ENCODE measurements around the gene A2M. TPM values are rescaled to one million over a fixed set of nuclear protein-coding genes. Genes with fewer than 3 reads are reported as not detected.

A2M gene
- total RNA-seq, 4 donors from 2014 or later = 66.2 to 136 (median 96.5) TPM

DNA sequence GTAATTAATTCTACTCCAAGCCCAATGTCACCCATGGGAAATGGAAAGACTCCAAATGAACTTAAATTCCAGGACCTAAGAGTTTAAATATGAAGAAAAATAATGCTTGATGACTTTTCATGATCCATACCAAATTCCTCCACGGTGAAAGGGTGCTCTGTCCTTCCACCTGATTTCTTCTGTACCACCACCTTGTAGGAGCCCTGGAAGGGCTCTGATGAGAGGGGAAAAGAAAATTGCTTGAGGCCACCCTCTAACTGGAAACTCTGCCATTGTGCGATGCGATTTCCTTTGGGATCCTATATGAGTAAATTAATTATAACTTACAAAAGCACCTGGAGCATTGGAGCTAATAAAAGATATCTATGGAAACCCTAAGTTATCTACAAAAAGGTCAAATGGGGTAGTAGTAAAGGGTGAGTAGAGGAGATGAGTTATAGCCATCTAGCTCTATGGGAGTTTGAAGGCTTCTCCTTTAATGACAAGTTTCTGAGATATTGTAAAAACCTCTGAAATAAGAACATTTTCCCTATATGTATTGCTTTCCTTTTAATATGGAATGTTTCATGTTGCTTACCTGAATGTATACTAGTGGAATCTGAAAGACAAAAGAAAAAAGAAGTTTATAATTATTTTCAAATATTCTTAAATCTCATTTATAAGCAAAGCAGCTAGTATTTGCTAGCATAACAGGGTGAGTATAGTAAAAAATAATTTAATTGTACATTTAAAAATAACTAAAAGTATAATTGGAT lies 5.8 kb downstream of the A2M start:
- in situ Hi-C loops (cut with MboI; ENCODE audit: low pct_ligation_motif_present in 1 of 4, low pct_unique_long_range_greater_than_20kb in 1 of 4, low sequenced_read_pairs in 3 of 4) = no loop called here
- peaks cover 0 to 12% (median 0%) of the 10 kb centered on the region in 4 donors for H3K36me3 ChIP-seq
- 89 to 92% methylated on average over 3 of the region's 3 CpGs for WGBS, 2 donors (ENCODE audit: low coverage in 1 of 2)

DNA sequence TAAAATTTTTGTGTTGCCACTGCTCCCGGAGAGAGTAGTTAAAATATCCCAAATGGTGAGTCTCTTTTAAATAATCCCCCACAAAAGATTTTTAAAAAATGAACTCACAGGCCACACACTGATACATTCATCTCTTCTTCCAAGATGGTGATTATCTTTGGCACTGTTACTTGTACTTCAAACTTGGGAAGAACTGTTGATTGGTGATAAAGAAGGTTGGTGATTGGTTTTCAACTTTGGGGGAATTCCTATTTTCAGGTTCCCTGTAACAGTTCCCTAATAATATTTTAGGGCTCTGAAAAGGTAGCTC lies 6.6 kb downstream of the A2M start:
- TF ChIP-seq EP300 (IDR thresholded peaks at IDR 0.05; ENCODE audit: low read depth) (no peak), POLR2AphosphoS5 (IDR thresholded peaks at IDR 0.05) (no peak), POLR2A (IDR thresholded peaks at IDR 0.05) (no peak)
- TF ChIP-seq, protein P1, sequence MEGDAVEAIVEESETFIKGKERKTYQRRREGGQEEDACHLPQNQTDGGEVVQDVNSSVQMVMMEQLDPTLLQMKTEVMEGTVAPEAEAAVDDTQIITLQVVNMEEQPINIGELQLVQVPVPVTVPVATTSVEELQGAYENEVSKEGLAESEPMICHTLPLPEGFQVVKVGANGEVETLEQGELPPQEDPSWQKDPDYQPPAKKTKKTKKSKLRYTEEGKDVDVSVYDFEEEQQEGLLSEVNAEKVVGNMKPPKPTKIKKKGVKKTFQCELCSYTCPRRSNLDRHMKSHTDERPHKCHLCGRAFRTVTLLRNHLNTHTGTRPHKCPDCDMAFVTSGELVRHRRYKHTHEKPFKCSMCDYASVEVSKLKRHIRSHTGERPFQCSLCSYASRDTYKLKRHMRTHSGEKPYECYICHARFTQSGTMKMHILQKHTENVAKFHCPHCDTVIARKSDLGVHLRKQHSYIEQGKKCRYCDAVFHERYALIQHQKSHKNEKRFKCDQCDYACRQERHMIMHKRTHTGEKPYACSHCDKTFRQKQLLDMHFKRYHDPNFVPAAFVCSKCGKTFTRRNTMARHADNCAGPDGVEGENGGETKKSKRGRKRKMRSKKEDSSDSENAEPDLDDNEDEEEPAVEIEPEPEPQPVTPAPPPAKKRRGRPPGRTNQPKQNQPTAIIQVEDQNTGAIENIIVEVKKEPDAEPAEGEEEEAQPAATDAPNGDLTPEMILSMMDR (IDR thresholded peaks at IDR 0.05) = no peak
- H3K4me1 ChIP-seq = no peaks in the 10 kb centered on the region
- H3K36me3 ChIP-seq = peaks cover 0 to 12% (median 2%) of the 10 kb centered on the region in 4 donors
- DNase-seq = no peak
- H3K9me3 ChIP-seq = no peaks in the 10 kb centered on the region
- 75 to 100% methylated on average over 1 of the region's 1 CpG for WGBS, 2 donors (ENCODE audit: low coverage in 1 of 2)
- H3K4me3 ChIP-seq = no peak overlapping the region
- no peak overlapping the region for H3K27ac ChIP-seq
- H3K27me3 ChIP-seq = no peaks in the 10 kb centered on the region
- in situ Hi-C loops (cut with MboI; ENCODE audit: low pct_ligation_motif_present in 1 of 4, low pct_unique_long_range_greater_than_20kb in 1 of 4, low sequenced_read_pairs in 3 of 4) (no loop called here), intact Hi-C loops (cut with DNase I; ENCODE audit: low total_unique reads) (no loop called here)

More for the DNA sequence above, 5.8 kb downstream of the A2M start:
- no peaks in the 10 kb centered on the region for H3K9me3 ChIP-seq
- TF ChIP-seq POLR2AphosphoS5 (IDR thresholded peaks at IDR 0.05) = no peak
- TF ChIP-seq POLR2A (IDR thresholded peaks at IDR 0.05) = no peak
- TF ChIP-seq EP300 (IDR thresholded peaks at IDR 0.05; ENCODE audit: low read depth) = no peak
- TF ChIP-seq, protein P1 (IDR thresholded peaks at IDR 0.05) = no peak
- H3K4me3 ChIP-seq = no peak overlapping the region
- H3K27me3 ChIP-seq = no peaks in the 10 kb centered on the region
- no peak overlapping the region for H3K27ac ChIP-seq
- no peak for DNase-seq
- no peaks in the 10 kb centered on the region for H3K4me1 ChIP-seq
- intact Hi-C loops (cut with DNase I; ENCODE audit: low total_unique reads) = loop anchor here (10.0 kb wide), 1 partner anchor 1095 kb away; no protein-coding TSS in a partner anchor

DNA sequence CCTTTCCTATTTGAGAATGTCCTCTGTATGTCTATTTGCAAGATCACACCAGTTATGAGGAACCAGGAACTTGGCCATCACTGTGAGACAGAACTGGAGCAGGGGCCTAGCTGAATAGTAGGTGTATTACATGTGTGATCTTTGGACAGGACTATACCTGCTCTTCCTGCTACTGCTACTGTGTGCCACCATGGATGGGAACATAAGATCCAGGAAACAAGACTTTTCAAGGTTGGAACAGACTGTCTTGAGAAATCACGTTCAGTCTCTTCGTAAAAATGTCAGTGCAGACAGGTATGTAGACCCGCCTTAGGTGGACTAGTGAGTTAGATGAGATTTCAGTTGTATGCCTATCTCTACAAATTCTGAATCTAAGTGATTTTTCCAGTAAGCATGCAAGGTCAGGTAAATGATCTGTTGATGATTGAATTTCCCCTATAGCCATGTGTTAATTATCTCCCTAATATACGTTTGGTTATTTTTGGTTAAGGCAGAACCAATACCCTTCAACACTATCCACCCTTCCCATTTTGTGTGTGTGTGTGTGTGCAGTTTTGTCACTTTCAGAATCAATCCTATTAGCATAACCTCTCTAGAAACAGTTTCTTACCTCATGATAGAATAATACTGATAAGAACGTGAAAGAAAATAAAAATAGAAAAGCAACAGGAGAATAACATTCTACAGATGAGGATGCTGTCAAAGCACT lies 7.1 kb downstream of the A2M start:
- Histone ChIP-seq H3K9me3 (no peaks in the 10 kb centered on the region), H3K4me1 (no peaks in the 10 kb centered on the region), H3K27me3 (no peaks in the 10 kb centered on the region), H3K27ac (no peak overlapping the region), H3K4me3 (no peak overlapping the region), H3K36me3 (peaks cover 0 to 12% (median 3%) of the 10 kb centered on the region in 4 donors)
- 63 to 66% methylated on average over 5 of the region's 5 CpGs for WGBS, 2 donors (ENCODE audit: low coverage in 1 of 2)
- in situ Hi-C loops (cut with MboI; ENCODE audit: low pct_ligation_motif_present in 1 of 4, low pct_unique_long_range_greater_than_20kb in 1 of 4, low sequenced_read_pairs in 3 of 4) (no loop called here), intact Hi-C loops (cut with DNase I; ENCODE audit: low total_unique reads) (no loop called here)
- DNase-seq = no peak
- TF ChIP-seq POLR2A (IDR thresholded peaks at IDR 0.05) = no peak
- TF ChIP-seq, protein P1 (IDR thresholded peaks at IDR 0.05) = no peak
- TF ChIP-seq EP300 (IDR thresholded peaks at IDR 0.05; ENCODE audit: low read depth) = no peak
- TF ChIP-seq POLR2AphosphoS5 (IDR thresholded peaks at IDR 0.05) = no peak

DNA sequence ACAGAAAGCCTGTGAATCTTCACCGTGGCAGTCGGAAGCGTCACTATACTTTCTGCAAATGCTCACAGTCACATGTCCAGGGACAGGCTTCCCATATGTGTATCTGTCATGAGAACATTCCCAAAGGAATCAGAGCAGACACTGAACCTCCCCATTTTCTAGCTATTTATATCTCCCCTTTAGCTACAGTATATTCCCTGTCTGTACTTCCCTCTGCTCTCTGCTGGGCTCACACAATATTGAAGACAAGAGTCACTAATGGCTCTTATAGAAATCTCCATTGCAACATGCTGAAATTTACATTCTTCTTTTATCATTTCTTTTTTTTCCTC lies 8.2 kb downstream of the A2M start:
- no peaks in the 10 kb centered on the region for H3K9me3 ChIP-seq
- no peaks in the 10 kb centered on the region for H3K4me1 ChIP-seq
- intact Hi-C loops (cut with DNase I; ENCODE audit: low total_unique reads) (no loop called here), in situ Hi-C loops (cut with MboI; ENCODE audit: low pct_ligation_motif_present in 1 of 4, low pct_unique_long_range_greater_than_20kb in 1 of 4, low sequenced_read_pairs in 3 of 4) (no loop called here)
- 89 to 100% methylated on average over 1 to 3 of the region's 3 CpGs for WGBS, 2 donors (ENCODE audit: low coverage in 1 of 2)
- H3K36me3 ChIP-seq = peaks cover 0 to 12% (median 3%) of the 10 kb centered on the region in 4 donors
- no peaks in the 10 kb centered on the region for H3K27me3 ChIP-seq
- H3K27ac ChIP-seq = no peak overlapping the region
- TF ChIP-seq EP300 (IDR thresholded peaks at IDR 0.05; ENCODE audit: low read depth) (no peak), POLR2A (IDR thresholded peaks at IDR 0.05) (no peak), POLR2AphosphoS5 (IDR thresholded peaks at IDR 0.05) (no peak)
- TF ChIP-seq, protein P1 (IDR thresholded peaks at IDR 0.05) = no peak
- H3K4me3 ChIP-seq = no peak overlapping the region
- DNase-seq = no peak

All from transverse colon (tissue), 4 donors.